ENCODE measurements around the gene DEDD. TPM values are rescaled to one million over a fixed set of nuclear protein-coding genes. Genes with fewer than 3 reads are reported as not detected.
"Not testable (repeated sequence)": the region's sequence is repeated elsewhere in the genome, so short reads cannot be mapped to it uniquely, and the experiment has no call there.

DEDD gene
- total and polyA plus RNA-seq, 2 donors (not counting 1 experiment from before 2014, with no cell fraction given): 21.6 to 40.3 TPM

- H3K79me2 ChIP-seq (ENCODE audit: control insufficient read depth, insufficient read depth, low read length): peaks cover 37% of the 10 kb centered on the region
- no peak overlapping the region for H3K4me3 ChIP-seq (replicated peaks in 1 of 4; ENCODE audit: control extremely low read depth in 1 of 4, insufficient read depth in 1 of 4, low read depth in 3 of 4, low read length in 4 of 4)
- peaks cover 12% of the 10 kb centered on the region for H3K4me1 ChIP-seq (ENCODE audit: control insufficient read depth, extremely low read depth, insufficient read depth, low read length)
- no peak overlapping the region for H2AFZ ChIP-seq (ENCODE audit: low read length)
- no peaks in the 10 kb centered on the region for H3K27me3 ChIP-seq (ENCODE audit: control insufficient read depth, insufficient read depth, low read length)
- H3K4me2 ChIP-seq (ENCODE audit: extremely low read depth, insufficient read depth, low read length): no peak overlapping the region
- TF ChIP-seq EZH2 (IDR thresholded peaks at IDR 0.05; ENCODE audit: low read length, missing control alignments): no peak
- no peak for TF ChIP-seq CTCF (conservative IDR thresholded peaks at IDR 0.05 in 1 of 2, IDR thresholded peaks at IDR 0.05 in 1 of 2; ENCODE audit: low read depth in 1 of 2, low read length in 2 of 2)
- H4K20me1 ChIP-seq (ENCODE audit: control insufficient read depth, extremely low read depth, insufficient read depth, low read length): no peaks in the 10 kb centered on the region
- no peak overlapping the region for H3K27ac ChIP-seq (ENCODE audit: insufficient read depth, low read length)
- no peak overlapping the region for H3K9ac ChIP-seq (ENCODE audit: insufficient read depth, low read length)
- no peaks in the 10 kb centered on the region for H3K9me3 ChIP-seq (ENCODE audit: control insufficient read depth, insufficient read depth, low read depth, low read length)
- no peak for DNase-seq (ENCODE audit: low read depth in 2 of 2)
- peaks cover 34% of the 10 kb centered on the region for H3K36me3 ChIP-seq (ENCODE audit: control insufficient read depth, insufficient read depth, low read length)
These were observed 11.3 kb downstream of the DEDD start for GRCh38 chr1:161121042-161121650.

GRCh38 chr1:161119092-161119903 is 13.2 kb downstream of the DEDD start:
- peak; percentile 75 to 80 for DNase-seq (ENCODE audit: low read depth in 2 of 2)
- H2AFZ ChIP-seq (ENCODE audit: low read length): no peak overlapping the region
- peak overlapping the region; percentile 97 for H3K9ac ChIP-seq (ENCODE audit: insufficient read depth, low read length)
- H3K4me1 ChIP-seq (ENCODE audit: control insufficient read depth, extremely low read depth, insufficient read depth, low read length): peaks cover 15% of the 10 kb centered on the region
- peak; percentile 38 to 51 for TF ChIP-seq CTCF (conservative IDR thresholded peaks at IDR 0.05 in 1 of 2, IDR thresholded peaks at IDR 0.05 in 1 of 2; ENCODE audit: low read depth in 1 of 2, low read length in 2 of 2)
- TF ChIP-seq EZH2 (IDR thresholded peaks at IDR 0.05; ENCODE audit: low read length, missing control alignments): no peak
- H3K36me3 ChIP-seq (ENCODE audit: control insufficient read depth, insufficient read depth, low read length): peaks cover 29% of the 10 kb centered on the region
- H3K27me3 ChIP-seq (ENCODE audit: control insufficient read depth, insufficient read depth, low read length): no peaks in the 10 kb centered on the region
- H3K9me3 ChIP-seq (ENCODE audit: control insufficient read depth, insufficient read depth, low read depth, low read length): no peaks in the 10 kb centered on the region
- H4K20me1 ChIP-seq (ENCODE audit: control insufficient read depth, extremely low read depth, insufficient read depth, low read length): peaks cover 2% of the 10 kb centered on the region
- peak overlapping the region; percentile 100 for H3K27ac ChIP-seq (ENCODE audit: insufficient read depth, low read length)
- peak overlapping the region; percentile 100 for H3K4me2 ChIP-seq (ENCODE audit: extremely low read depth, insufficient read depth, low read length)
- H3K4me3 ChIP-seq (replicated peaks in 1 of 4; ENCODE audit: control extremely low read depth in 1 of 4, insufficient read depth in 1 of 4, low read depth in 3 of 4, low read length in 4 of 4): peak overlapping the region; percentile 85 to 100 (median 96)
- peaks cover 48% of the 10 kb centered on the region for H3K79me2 ChIP-seq (ENCODE audit: control insufficient read depth, insufficient read depth, low read length)

GRCh38 chr1:161117759-161118581 is 14.5 kb downstream of the DEDD start, which contains the start of the genes NIT1 and PFDN2:
TSS of gene NIT1 (plus strand) at chr1:161118105. CDS start at chr1:161118177, 72 bp downstream.
TSS of gene PFDN2 (minus strand) at chr1:161118037. CDS start at chr1:161118026, 11 bp downstream.
- Histone ChIP-seq H3K4me2 (ENCODE audit: extremely low read depth, insufficient read depth, low read length) (peak within 1 kb of the TSS; percentile 100), H3K27me3 (ENCODE audit: control insufficient read depth, insufficient read depth, low read length) (no peaks in the 10 kb centered on the region), H3K4me1 (ENCODE audit: control insufficient read depth, extremely low read depth, insufficient read depth, low read length) (peaks cover 15% of the 10 kb centered on the region), H3K9me3 (ENCODE audit: control insufficient read depth, insufficient read depth, low read depth, low read length) (no peaks in the 10 kb centered on the region), H2AFZ (ENCODE audit: low read length) (peak within 1 kb of the TSS; percentile 95), H3K36me3 (ENCODE audit: control insufficient read depth, insufficient read depth, low read length) (peaks cover 21% of the 10 kb centered on the region), H4K20me1 (ENCODE audit: control insufficient read depth, extremely low read depth, insufficient read depth, low read length) (peaks cover 2% of the 10 kb centered on the region), H3K27ac (ENCODE audit: insufficient read depth, low read length) (peak within 1 kb of the TSS; percentile 100), H3K4me3 (replicated peaks in 1 of 4; ENCODE audit: control extremely low read depth in 1 of 4, insufficient read depth in 1 of 4, low read depth in 3 of 4, low read length in 4 of 4) (peak within 1 kb of the TSS; percentile 85 to 100 (median 96)), H3K79me2 (ENCODE audit: control insufficient read depth, insufficient read depth, low read length) (peaks cover 57% of the 10 kb centered on the region), H3K9ac (ENCODE audit: insufficient read depth, low read length) (peak within 1 kb of the TSS; percentile 97)
- peak; percentile 84 to 87 for DNase-seq (ENCODE audit: low read depth in 2 of 2)
- TF ChIP-seq CTCF (conservative IDR thresholded peaks at IDR 0.05 in 1 of 2, IDR thresholded peaks at IDR 0.05 in 1 of 2; ENCODE audit: low read depth in 1 of 2, low read length in 2 of 2): no peak
- TF ChIP-seq EZH2 (IDR thresholded peaks at IDR 0.05; ENCODE audit: low read length, missing control alignments): no peak

- H3K9ac ChIP-seq (ENCODE audit: insufficient read depth, low read length); H3K4me2 ChIP-seq (ENCODE audit: extremely low read depth, insufficient read depth, low read length); H2AFZ ChIP-seq (ENCODE audit: low read length); H3K36me3 ChIP-seq (ENCODE audit: control insufficient read depth, insufficient read depth, low read length); H3K27me3 ChIP-seq (ENCODE audit: control insufficient read depth, insufficient read depth, low read length); H3K4me3 ChIP-seq (replicated peaks in 1 of 4; ENCODE audit: control extremely low read depth in 1 of 4, insufficient read depth in 1 of 4, low read depth in 3 of 4, low read length in 4 of 4); H3K9me3 ChIP-seq (ENCODE audit: control insufficient read depth, insufficient read depth, low read depth, low read length); DNase-seq (ENCODE audit: low read depth in 2 of 2); H3K27ac ChIP-seq (ENCODE audit: insufficient read depth, low read length); H4K20me1 ChIP-seq (ENCODE audit: control insufficient read depth, extremely low read depth, insufficient read depth, low read length): not testable (repeated sequence)
- Histone ChIP-seq H3K79me2 (ENCODE audit: control insufficient read depth, insufficient read depth, low read length) (peaks cover 72% of the 10 kb centered on the region), H3K4me1 (ENCODE audit: control insufficient read depth, extremely low read depth, insufficient read depth, low read length) (peaks cover 15% of the 10 kb centered on the region)
These were observed 16.5 kb downstream of the DEDD start for GRCh38 chr1:161115961-161116360.
